Dedifferentiated amniotic fluid mesenchymal stem cell (primary cell): ENCODE measurements around the gene DDAH1.

Experiments
- DNase-seq: peaks from one replicate; pipeline ENCODE4 v3.0.0-alpha.2; 2016; ENCODE audit errors: extremely low spot score

DDAH1 gene

GRCh38 chr1:85393490-85393889, 71.5 kb downstream of the DDAH1 start:
- no peak for DNase-seq

- no peak for DNase-seq
Measured at GRCh38 chr1:85388416-85388815, 76.5 kb downstream of the DDAH1 start.

- no peak for DNase-seq
Measured at GRCh38 chr1:85387781-85388180, 77.2 kb downstream of the DDAH1 start.

DNA sequence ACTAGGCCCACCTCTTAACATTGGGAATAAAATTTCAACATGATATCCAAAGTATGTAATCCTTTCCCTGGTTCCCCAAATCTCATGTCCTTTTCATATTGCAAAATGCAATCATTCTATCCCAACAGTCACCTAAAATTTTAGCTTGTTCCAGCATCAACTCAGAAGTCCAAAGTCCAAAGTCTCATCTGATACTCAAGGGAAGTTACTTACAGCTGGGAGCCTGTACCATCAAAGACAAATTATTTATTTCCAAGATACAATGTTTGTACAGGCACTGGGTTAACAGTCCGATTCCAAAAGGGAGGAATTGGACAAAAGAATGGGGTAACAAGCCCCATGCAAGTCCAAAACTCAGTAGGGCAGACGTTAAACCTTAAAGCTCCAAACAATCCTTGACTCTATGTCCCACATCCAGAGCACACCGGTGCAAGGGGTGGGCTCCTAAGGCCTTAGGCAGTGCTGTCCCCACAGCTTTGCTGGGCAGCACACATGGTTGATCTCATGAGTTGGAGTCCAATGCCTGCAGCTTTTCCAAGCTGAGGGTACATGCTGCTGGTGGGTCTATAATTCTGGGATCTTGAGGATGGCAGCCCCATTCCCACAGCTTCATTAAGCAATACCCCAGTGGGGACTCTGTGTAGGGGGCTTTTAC, 78.8 kb downstream of the DDAH1 start:
- no peak for DNase-seq

- DNase-seq, result no peak
Measured at GRCh38 chr1:85379203-85380136, 85.5 kb downstream of the DDAH1 start.

DNA sequence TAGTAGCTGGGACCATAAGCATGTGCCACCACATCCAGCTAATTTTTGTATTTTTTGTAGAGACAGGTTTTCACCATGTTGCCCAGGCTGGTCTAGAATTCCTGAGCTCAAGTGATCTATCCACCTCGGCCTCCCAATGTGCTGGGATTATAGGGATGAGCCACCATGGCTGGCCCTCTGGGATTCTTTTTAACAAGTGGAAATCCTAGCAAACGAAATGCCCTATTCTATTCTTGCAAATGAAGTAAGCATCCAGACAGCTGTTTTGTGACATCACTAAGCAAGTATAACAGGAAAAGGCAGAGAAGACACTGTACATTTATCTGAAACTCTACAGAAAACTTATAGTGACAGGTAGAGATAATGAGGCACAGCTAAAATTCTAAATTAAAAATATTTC, 86.4 kb downstream of the DDAH1 start:
- no peak for DNase-seq

GRCh38 chr1:85376356-85376755, 88.6 kb downstream of the DDAH1 start:
- DNase-seq, result no peak

DNA sequence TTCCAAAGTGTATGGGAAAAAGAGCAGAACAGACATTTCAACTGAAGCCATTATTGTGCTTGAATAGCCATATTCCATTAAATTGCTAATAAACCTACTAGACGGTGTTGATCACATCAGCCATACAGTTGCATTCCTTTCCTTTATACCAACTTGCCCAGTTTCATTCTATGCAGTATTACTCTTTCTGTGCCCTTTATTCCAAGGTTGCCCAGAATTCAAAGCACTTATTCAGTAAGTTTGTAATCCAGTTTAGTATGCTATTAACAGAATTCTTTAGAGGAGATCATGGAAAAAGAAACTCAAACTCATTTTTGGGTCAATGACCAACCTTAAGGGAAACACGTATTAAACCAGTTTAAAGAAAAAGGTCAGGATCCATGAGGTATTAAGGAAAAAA, 89.5 kb downstream of the DDAH1 start:
- no peak for DNase-seq

GRCh38 chr1:85374160-85374559, 90.8 kb downstream of the DDAH1 start:
- no peak for DNase-seq

- DNase-seq, result no peak
Measured at GRCh38 chr1:85373378-85373708, 91.6 kb downstream of the DDAH1 start.

GRCh38 chr1:85372683-85373377, 92.1 kb downstream of the DDAH1 start:
- DNase-seq, result no peak

DNA sequence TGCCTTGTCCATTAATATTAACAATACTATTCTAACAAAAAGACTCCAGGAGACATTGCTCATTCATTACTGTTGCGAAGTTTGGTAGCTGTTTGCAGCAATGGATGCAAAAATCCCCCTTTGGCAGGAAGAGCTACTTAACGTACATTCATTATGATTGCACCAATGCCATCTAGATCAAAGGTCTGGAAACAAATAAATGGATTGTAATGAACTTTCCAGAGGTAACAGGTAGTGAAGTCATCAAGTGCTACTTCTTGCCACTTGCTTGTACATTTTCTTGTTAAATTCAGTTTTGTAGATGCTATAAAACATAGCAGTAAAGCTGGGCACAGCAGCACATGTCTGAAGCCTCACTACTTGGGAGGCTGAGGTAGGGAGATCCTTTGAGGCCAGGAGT, 93.9 kb downstream of the DDAH1 start:
- DNase-seq, result no peak

- no peak for DNase-seq
Measured at GRCh38 chr1:85368073-85368770, 96.7 kb downstream of the DDAH1 start.

- peak; percentile 94 for DNase-seq
Measured at GRCh38 chr1:85366391-85367170, 98.4 kb downstream of the DDAH1 start.

GRCh38 chr1:85365851-85366250, 99.1 kb downstream of the DDAH1 start:
- DNase-seq, result no peak

DNA sequence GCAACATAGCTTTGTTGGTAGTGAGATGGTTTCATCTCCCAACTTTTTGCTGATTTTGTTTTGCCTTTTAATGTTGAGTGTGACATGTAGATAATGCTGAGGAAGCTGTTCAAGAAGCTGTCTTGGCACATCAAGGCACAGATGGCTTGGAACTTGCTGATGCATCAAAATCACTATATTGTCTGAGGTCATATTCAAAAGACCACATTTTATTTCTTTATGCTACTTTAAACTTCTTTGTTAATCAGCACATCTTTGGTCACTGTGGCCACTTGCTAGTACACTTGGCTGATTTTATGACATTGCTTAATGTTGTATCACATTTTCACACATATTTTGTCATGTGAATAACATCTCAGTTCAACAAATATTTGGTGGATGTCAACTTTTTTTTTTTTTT, 101.4 kb downstream of the DDAH1 start:
- no peak for DNase-seq

DNA sequence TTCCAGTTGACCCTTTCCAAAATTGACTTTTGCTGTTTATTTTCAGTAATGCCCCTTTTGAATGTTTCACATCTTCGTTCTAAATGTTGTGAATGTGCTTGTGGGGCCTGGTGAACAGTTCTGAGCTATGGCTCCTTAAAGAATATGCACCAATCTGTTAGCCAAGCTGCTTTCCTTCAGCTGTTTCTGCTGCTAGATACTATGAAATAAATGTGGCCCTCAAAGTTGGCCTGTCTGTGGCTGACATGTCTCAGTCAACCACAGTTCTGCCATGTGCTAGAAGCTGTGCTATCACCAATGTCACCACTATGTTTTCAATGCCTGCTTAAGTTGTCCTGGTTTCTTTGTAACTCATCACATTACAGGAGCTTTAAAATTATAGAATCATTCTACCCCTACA, 101.9 kb downstream of the DDAH1 start:
- DNase-seq, result no peak

- DNase-seq, result no peak
Measured at GRCh38 chr1:85361606-85362296, 103.2 kb downstream of the DDAH1 start.

GRCh38 chr1:85360730-85361493, 104.0 kb downstream of the DDAH1 start:
- DNase-seq, result peak; percentile 30
